ENCODE measurements around the gene LDHA.

Gene LDHA

DNA sequence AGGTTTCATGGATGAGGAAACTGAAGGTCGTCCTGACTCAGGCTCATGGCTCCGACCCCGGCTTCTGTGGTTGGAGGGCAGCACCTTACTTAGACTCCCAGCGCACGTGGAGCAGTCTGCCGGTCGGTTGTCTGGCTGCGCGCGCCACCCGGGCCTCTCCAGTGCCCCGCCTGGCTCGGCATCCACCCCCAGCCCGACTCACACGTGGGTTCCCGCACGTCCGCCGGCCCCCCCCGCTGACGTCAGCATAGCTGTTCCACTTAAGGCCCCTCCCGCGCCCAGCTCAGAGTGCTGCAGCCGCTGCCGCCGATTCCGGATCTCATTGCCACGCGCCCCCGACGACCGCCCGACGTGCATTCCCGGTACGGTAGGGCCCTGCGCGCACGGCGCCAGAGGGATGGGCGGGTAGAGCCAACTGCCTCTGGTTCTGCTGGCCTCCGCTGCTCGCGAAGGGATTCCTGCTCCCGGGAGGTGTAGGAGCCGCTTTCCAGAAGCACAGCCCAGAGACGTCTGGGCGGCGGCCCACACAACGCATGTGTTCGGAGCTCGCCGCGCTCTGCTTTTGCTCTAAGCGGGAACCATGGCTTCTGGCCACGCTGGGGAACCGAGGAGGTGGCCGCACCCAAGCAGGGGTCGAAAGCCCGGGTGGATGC is at the start of gene LDHA:
Gene LDHA, plus strand, starts transcription at position 289 of the 653 bp plus-strand sequence. CDS start 2,280 bp downstream, outside the sequence.
- DNase-seq, result peak; percentile 97

DNA sequence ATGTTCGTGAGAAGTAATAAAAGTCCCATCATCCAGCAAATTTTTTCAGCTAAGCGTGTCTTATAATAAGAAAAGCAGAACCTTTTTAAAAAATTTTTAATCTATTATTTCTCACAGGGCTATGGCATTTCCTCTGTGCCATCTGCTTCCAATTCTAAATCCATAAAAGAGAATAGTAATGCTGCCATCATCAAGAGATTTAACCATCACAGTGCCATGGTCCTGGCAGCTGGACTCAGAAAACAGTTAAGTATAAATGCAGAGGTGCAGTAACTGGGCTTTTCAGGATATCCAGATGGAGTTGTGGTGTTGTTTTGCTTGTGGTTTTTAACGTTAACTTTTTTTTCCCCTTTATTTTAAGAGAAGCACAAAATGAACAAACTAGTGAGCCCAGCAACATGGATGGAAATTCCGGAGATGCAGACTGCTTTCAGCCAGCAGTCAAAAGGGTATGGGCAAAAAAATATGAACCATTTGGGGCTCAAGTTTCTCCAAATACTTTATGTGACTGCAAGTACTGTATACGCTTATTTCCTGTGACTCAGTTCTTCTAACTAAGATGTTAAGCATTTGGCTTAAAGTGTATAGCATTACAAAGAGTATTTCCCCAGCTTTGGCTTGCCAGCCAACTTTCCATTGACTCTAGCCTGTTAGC is 46.8 kb upstream of the LDHA start:
- no peak for DNase-seq

- no peak for DNase-seq
Measured at GRCh38 chr11:18352581-18352980, 41.8 kb upstream of the LDHA start.

GRCh38 chr11:18358646-18359045 is 35.7 kb upstream of the LDHA start:
- no peak for DNase-seq

- DNase-seq, result no peak
Measured at GRCh38 chr11:18361154-18361553, 33.2 kb upstream of the LDHA start.

- DNase-seq, result no peak
Measured at GRCh38 chr11:18364495-18365073, 29.8 kb upstream of the LDHA start.

- no peak for DNase-seq
Measured at GRCh38 chr11:18365741-18366140, 28.6 kb upstream of the LDHA start.

DNA sequence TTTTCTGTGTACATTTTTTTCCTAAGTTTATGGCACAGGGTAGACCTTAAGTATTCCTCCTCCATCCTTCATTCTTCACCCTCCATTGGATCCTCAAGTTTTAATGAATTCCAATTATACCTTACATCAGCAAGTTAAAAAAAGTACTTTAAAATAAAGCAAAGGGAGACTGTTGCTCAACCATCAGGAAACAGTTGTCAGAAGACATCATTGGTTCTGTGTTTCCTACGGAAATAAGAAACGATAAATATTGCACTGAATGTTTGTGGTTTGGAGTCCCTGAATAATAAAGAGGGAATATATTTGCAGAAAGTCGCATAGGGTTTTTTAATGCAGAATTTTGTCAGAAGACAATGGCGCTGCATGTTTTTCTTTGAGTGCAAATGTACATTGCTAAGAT is 28.1 kb upstream of the LDHA start:
- no peak for DNase-seq

DNA sequence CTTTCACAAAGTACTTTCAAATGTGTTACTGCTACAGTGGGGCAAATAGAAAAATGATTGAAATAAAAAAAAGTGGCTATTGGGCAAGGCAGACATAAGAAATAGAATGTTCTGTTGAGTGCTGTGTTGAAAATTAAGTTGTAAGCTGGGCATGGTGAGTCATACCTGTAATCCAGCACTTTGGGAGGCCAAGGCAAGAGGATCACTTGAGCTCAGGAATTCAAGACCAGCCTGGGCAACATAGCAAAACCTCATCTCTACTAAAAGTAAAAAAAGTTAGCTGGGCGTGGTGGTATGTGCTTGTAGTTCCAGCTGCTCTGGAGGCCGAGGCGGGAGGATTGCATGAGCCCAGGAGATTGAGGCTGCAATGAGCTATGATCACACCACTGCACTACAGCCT is 26.9 kb upstream of the LDHA start:
- no peak for DNase-seq

DNA sequence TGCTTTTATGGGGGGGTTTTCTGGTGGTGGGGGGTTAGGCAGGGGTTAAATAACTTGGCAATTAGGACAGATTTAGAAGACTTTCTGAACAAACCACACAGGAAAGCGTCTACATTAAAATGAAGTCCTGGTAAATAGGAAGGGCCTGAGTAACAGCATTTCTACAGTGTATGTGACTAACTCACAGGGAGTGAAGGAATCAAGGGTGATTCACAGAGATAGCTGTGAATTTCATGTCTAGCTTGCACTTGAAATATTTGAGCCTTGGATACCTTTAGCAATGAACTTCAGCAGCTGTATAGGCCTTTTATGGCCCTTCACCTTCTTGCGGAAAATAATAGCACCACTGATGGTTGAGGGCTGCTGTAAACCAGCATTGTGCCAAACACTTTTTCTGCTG is 26.1 kb upstream of the LDHA start:
- DNase-seq, result no peak

- no peak for DNase-seq
Measured at GRCh38 chr11:18369398-18369797, 25.0 kb upstream of the LDHA start.

- DNase-seq, result no peak
Measured at GRCh38 chr11:18371279-18371678, 23.1 kb upstream of the LDHA start.

GRCh38 chr11:18372201-18372600 is 22.2 kb upstream of the LDHA start:
- no peak for DNase-seq

- DNase-seq, result no peak
Measured at GRCh38 chr11:18374956-18375355, 19.4 kb upstream of the LDHA start.

DNA sequence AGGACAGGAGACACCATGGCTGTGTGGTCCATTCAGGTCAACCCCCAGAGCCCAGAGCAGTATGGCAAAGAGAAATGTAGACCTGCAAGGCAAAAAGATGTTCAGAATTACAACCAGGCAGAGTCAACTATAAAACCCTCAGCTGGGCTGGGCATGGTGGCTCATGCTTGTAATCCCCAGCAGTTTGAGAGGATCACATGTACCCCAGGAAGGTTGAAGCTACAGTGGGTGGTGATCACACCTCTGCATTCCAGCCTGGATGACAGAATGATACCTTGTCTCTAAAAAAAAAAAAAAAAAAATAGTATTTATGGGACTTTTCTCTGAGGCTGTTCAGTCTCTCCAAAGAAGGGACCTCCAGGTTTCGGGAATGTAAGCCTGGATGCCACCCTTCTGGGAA is 18.4 kb upstream of the LDHA start:
- DNase-seq, result no peak

GRCh38 chr11:18379201-18379600 is 15.2 kb upstream of the LDHA start:
- DNase-seq, result peak; percentile 6

DNA sequence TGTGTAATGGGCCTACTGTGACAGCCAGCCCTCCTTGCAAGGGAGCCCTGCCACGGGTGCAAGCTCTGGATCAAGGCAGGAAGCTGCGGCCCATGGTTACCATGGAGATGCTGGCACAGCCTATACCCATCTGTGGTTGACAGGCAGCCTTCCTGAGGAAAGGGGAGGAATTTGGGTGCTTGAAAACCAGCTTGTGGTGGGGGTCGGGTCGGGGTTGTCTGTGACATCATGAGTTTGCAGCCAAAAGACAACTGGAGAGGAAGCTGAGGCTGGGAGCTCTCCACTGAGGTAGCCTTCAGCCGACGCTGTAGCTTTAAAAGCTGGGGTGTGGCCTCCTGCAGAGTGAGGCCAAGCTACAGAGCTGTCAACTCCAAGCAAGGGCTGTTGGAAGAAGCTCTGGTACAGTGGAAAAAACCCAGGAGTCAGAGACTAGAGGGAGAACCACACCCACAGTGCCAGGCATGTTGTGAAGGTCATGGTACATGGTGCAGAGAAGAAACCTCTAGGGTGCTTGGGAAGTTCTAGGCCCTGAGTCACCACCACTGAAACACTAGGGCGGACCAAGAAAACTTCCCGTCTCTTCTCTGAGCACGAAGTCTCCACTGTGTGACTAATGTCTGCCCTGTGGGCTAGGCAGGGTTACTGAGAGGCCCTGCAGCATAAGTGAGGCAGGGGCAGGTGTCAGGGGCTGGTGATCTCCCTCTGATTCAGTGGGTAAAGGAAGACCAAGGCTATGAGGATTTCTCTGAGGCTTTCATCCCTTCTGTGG is 10.8 kb upstream of the LDHA start:
- DNase-seq, result peak; percentile 4

DNA sequence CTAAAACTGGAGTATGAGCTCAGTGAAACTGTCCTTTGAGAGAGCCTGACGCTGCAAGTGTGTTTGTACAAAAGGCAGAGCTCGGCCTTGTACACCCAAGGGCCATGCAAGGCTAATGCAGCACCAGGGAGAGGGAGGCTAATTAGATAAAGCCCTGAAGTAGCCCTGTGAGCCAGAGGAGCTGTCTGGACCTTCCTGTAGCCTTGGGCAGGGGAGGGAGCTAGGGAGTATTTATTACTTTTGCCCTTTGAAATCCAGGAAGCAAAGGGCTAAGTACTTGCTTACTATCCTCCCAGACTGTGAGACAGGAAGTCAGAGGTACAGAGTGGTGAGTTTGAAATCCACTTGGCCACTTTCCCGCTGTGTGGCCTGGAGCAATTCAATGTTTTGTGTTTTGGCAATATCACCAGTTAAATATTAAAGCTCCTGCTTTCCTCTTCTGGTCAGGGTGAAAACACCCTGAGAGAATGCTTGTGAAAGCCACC is 10.2 kb upstream of the LDHA start:
- DNase-seq, result peak; percentile 45

- DNase-seq, result no peak
Measured at GRCh38 chr11:18390088-18390487, 4.3 kb upstream of the LDHA start.

DNA sequence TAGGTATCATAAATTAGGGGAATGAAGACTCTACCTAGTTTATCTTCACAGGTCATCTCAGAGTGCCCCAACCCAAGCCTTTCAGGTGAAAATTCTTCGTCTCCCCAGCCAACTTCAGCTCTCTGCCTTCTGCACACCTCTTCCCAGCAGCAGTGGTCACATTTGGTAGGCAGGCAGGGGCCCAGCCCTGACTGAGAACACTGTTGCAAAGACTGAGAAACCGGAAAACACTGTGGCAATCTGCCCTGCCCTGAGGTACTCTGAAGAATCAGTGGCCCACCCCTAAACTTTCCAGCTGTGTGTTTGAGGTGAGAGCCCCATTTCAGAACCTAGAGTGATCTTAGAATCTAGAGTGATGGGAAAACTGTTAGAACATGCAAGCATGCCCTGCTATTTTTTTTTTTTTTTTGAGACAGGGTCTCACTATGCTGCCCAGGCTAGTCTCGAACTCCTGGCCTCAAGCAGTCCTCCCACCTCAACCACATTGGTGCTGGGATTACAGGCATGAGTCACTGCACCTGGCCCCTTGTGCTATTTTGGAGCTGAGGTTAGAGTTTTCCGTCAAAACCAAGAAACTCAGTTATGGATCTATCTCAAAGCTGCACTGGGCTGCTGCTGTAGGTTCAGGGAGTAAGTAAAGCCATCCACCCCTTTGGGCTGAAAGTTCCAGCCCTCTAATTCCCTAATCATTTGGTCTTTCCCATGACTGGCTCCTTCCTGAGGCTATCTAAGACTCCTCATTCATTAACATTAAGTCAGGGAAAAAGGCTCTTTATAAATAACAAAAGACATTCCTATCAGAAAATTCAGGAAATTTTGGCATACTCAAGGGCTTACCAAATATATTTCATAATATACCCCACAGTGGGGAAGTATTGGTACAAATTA is 1.7 kb upstream of the LDHA start:
- no peak for DNase-seq

- DNase-seq, result no peak
Measured at GRCh38 chr11:18393581-18394274, 635 bp upstream of the LDHA start.

Measured in NCI-H82 (cell line).